Retina (tissue), 1 donor: ENCODE data around the gene SLC38A3.
A peak's percentile ranks its signal among the peaks of the same experiment; 100 is the strongest.
"Not testable (repeated sequence)": the region's sequence is repeated elsewhere in the genome, so short reads cannot be mapped to it uniquely, and the experiment has no call there.

Source experiments
- DNase-seq: peaks from one replicate; pipeline ENCODE4 v3.0.0-alpha.2; 2016

Gene SLC38A3

DNA sequence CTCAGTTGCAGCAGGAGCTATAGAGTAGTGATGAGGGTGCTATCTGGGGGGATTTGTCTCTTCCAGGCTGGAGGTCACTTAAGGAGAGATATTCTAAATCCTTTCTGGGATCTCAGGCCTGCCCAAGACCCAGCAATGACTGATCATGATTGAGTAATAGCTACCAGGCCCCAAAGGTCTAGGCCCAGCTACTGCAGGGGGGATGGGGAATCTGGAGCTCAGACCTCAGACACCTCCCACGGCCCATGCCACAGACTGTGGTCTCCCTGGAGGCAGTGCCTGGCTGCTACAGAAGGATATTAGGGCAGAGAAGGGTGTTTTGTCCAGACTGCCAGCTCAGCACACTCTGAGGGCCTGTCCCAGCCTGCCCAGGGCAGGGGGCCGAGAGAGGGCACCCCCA lies 6.9 kb downstream of the SLC38A3 start:
- DNase-seq: no peak

- DNase-seq: no peak
Observed at GRCh38 chr3:50212502-50212901, 7.4 kb downstream of the SLC38A3 start.

- no peak for DNase-seq
Observed at GRCh38 chr3:50212971-50213370, 7.9 kb downstream of the SLC38A3 start.

GRCh38 chr3:50213373-50213772 lies 8.3 kb downstream of the SLC38A3 start:
- no peak for DNase-seq

DNA sequence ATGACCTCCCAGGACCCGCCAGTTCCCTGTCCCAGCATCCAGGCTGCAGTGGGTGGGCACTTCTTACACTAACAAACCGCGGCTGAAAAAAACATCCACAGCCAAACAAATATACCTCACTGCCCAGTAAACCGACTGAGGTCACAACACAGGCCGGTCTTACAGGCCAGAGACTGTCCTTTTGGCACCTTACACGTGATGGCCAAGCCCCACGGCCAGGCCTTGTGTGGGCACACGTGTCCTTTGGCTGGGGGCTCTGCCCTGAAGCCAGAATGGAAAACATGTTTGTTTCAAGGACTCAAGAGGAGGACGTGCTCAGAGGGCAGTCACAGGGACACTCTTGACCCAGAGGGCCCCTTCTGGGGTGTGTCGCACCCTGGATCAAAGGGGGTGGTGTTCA lies 9.8 kb downstream of the SLC38A3 start:
- no peak for DNase-seq

GRCh38 chr3:50215529-50215928 lies 10.5 kb downstream of the SLC38A3 start:
- no peak for DNase-seq

GRCh38 chr3:50217681-50218080 lies 12.6 kb downstream of the SLC38A3 start:
- DNase-seq: no peak

- DNase-seq: no peak
Observed at GRCh38 chr3:50218448-50218847, 13.4 kb downstream of the SLC38A3 start.

DNA sequence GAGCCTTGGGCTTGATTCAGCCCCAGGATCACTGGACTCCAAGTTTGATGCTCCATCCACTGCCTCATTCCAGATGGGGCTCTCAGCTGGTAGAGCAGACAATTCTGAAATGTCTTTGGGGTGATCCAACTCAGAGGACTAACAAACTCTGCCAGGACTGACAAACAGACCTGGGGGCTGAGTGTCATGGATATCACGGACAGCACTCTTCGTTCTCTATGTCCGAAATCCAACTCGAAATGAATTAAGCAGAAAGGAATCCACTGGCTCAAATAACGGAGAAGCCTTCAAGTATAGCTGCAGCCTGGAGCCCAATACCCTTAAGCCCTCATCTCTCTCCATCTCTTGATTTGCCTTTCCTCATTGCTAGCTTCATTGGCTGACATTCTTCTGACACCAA lies 14.2 kb downstream of the SLC38A3 start:
- no peak for DNase-seq

- DNase-seq: no peak
Observed at GRCh38 chr3:50220109-50220508, 15.0 kb downstream of the SLC38A3 start.

DNA sequence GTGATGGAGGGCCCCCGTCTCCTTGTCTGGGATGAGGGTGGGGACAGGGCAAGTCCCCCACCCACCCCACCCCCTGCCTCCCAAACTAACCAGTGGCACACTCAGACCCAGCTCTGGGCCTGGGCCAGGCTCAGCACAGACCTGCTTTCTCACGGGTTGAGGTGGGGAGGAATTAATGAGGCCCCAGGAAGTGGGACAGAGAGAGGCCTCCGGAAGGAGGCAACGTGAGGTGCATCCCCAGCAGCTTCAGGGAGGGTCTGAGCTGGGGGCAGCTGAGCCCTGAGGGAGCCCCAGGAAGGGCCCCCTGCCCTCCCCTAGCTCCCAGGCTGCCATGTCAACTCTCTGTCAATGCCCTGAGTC lies 16.0 kb downstream of the SLC38A3 start:
- no peak for DNase-seq

GRCh38 chr3:50221411-50222168 lies 16.5 kb downstream of the SLC38A3 start:
- DNase-seq: no peak

GRCh38 chr3:50222169-50222528 lies 17.1 kb downstream of the SLC38A3 start:
- DNase-seq: no peak

DNA sequence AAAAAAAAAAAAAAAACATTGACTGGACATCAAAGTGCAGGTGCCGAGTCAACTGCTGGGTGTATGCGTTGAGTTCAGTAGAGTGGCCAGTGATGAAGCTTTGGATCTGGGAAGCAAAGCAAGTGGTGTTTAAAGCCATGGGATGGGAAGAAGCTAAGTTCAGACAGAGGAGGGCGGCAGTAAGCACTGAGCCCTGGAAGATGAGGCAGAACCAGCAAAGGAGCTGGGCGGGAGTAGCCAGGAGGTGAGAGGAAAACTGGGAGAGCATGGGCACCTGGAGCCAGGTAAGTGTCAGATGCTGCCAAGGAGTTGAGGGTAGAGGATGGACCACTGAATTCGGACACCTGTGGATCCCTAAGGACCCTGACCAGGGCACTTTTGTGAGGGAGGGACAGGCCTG lies 19.6 kb downstream of the SLC38A3 start:
- no peak for DNase-seq

- DNase-seq: peak; percentile 85
Observed at GRCh38 chr3:50226888-50227389, 21.9 kb downstream of the SLC38A3 start.

DNA sequence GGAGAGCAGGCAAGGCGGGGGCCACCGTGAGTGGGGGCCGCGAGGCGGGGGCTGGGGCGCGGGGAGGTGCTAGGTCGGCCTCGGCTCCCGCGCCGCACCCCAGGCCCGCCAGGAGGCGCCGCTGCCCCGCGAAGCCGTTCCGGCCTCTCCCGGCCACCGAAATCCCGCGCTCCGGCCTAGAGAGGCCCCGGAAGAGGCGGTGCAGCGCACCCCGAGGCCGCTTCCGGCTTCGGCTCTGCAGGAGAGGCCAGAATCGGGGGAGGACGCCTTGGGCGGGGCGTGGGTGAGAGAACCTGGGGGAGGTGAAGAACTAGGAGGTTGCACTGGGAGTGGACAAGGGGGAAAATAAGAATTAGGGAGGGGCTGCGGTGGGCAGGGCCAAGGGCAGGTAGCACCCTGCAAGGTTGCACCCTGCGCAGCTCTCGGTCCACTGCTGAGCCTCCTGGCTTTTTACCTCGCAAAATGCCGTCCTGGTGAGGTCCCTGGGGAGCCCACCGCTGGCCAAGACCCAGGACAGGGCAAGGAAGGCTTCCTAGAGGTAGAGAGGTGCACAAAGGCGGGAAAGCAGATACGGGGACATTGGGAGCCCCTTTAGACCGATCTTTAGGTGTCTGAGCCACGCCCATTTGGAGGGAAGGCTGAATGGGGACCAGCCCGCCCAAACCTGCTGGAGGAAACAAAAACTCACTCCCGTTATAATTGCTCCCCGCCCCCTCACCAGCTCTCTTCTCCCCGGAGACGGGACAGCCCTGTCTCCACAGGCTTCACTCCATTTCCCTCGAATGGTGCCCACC lies 22.5 kb downstream of the SLC38A3 start:
- DNase-seq: peak; percentile 92

DNA sequence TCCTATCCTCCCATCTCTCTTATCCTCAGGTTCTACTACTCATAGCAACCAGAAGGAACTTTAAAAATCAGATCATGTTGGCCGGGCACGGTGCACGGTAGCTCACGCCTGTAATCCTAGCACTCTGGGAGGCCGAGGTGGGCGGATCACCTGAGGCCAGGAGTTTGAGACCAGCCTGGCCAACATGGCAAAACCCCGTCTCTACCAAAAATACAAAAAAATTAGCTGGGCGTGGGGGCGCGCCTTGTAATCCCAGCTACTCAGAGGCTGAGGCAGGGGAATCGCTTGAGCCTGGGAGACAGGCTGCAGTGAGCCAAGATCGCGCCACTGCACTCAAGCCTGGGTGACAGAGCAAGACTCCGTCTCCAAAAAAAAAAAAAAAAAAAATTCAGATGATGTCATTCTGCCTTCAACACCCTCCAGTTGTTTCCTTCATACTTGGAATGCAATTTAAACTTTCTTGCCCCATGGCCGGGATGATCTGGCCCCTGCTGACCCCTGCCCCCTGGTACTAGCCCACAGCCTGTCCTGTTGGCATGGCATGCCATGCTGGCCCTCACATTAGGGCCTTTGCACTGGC lies 23.2 kb downstream of the SLC38A3 start:
- not testable (repeated sequence) for DNase-seq

GRCh38 chr3:50229490-50229889 lies 24.4 kb downstream of the SLC38A3 start:
- DNase-seq: no peak

DNA sequence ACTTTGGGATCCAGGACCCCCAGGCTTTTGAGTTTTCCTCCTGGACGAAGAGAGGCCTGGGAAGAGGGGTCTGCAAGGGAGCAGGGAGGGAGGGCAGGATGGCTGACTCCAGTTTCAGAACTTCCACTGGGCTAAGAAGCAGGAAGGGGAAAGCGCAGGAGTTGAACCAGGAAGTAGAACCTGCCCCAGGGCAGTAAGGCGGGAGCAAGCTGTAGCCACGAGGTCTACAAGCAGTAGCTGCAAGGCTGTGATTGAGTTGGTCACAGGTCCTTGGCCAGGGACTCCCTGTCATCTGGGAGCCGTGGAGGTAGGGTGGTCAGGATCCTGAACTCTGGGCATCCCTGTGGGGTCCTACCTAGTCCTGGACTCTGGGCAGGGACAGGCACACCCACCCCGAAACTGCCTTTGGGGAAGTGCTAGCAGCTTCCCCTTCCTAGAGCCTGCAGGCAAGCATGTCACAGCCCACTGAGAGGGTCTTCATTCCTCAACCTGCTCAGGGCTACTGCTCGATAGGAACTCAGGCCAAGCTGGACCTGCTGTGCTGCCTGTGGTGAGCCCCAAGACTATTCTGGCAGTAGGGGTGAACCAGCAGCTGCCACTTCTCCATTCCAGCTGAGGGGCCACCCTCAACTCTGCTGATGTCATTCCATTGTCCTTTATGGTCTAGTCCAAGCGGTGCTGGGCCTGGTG lies 25.2 kb downstream of the SLC38A3 start:
- DNase-seq: no peak

- DNase-seq: no peak
Observed at GRCh38 chr3:50230794-50231125, 25.7 kb downstream of the SLC38A3 start.

DNA sequence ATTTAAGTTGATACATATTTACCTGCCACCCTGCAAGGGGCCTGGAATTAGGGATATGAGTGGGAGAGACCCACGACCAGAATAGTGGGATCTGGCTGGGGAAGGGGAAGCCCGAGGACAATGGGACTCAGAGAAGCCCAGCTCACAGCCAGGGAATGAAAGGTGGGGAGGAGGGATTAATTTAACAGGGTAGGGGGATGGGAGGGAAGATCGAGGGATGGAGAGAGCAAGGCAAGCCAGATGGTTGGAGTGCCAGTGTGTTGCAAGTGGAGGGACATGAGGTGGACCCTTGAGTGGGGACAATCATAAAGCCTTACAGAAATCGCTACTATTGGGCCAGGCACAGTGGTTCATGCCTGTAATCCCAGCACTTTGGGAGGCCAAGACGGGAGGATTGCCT lies 26.5 kb downstream of the SLC38A3 start:
- no peak for DNase-seq

GRCh38 chr3:50232303-50232702 lies 27.2 kb downstream of the SLC38A3 start:
- no peak for DNase-seq

DNA sequence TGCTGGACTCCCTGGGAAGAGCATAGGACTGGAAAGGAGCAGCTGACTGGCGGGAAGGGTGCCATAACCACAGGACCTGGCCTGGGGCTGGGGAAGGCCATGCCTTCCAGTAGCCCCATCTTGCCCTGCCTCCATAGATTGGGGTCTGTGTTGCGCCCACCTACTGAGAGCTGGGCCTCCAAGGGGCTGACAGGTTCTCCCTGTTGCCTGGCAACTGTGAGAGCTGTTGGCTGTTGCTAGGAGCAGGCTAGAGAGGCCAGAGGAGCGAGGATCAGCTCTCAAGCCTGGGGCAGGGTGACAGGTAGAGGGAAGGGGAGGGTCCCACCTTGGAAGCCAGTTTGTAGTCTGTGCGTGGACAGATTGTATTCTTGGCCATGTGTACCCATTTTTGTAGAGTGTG lies 28.1 kb downstream of the SLC38A3 start:
- DNase-seq: peak; percentile 75
